Neural progenitor cell (in vitro differentiated cells): Measurements from ENCODE around the gene SMAP1. TPM values are rescaled to one million over a fixed set of nuclear protein-coding genes. Genes with fewer than 3 reads are reported as not detected.

Source experiments
- DNase-seq: peaks from one replicate; pipeline ENCODE4 v3.0.0-alpha.2; 2016; ENCODE audit warnings: low spot score
- H2AFZ ChIP-seq: fragments of 200-600 bp; sonication (generic); replicated peaks from 2 replicates; pipeline ENCODE4 v1.6.1; 2016; ENCODE audit warnings: antibody characterized with exemption
- H3F3A ChIP-seq: fragments of 200-600 bp; sonication (generic); 2 replicates; pipeline ENCODE4 v1.6.1; 2016; ENCODE audit warnings: antibody characterized with exemption, low read depth
- H3K27ac ChIP-seq: fragments of 200-600 bp; sonication (generic); 2 replicates; pipeline ENCODE4 v1.5.1; 2016; ENCODE audit warnings: mild to moderate bottlenecking
- H3K27me3 ChIP-seq: fragments of 200-600 bp; sonication (generic); 2 replicates; pipeline ENCODE4 v1.6.1; 2016; ENCODE audit warnings: mild to moderate bottlenecking, moderate library complexity
- H3K36me3 ChIP-seq: fragments of 200-600 bp; sonication (generic); 2 replicates; pipeline ENCODE4 v1.5.1; 2016
- H3K4me1 ChIP-seq: fragments of 200-600 bp; sonication (generic); 2 replicates; pipeline ENCODE4 v1.6.1; 2016; ENCODE audit warnings: mixed run types
- H3K4me2 ChIP-seq: fragments of 200-600 bp; sonication (generic); 2 replicates; pipeline ENCODE4 v1.6.1; 2016
- H3K4me3 ChIP-seq: fragments of 200-600 bp; sonication (generic); 2 replicates; pipeline ENCODE4 v1.5.1; 2016
- H3K79me2 ChIP-seq: fragments of 200-600 bp; sonication (generic); 2 replicates; pipeline ENCODE4 v1.6.1; 2016; ENCODE audit warnings: low read depth
- H3K9ac ChIP-seq: fragments of 200-600 bp; sonication (generic); 2 replicates; pipeline ENCODE4 v1.6.1; 2016
- H3K9me3 ChIP-seq: fragments of 200-600 bp; sonication (generic); 2 replicates; pipeline ENCODE4 v1.5.1; 2016; ENCODE audit warnings: low read depth
- H4K20me1 ChIP-seq: fragments of 200-600 bp; sonication (generic); 2 replicates; pipeline ENCODE4 v1.6.1; 2016; ENCODE audit warnings: low read depth
- H3K27ac Mint-ChIP-seq: 3 replicates; pipeline ENCODE4 v1.8.0; 2021; ENCODE audit warnings: mixed read lengths
- H3K27me3 Mint-ChIP-seq: 2 replicates; pipeline ENCODE4 v1.8.0; 2022; ENCODE audit warnings: low read depth, mild to moderate bottlenecking, inconsistent platforms, moderate library complexity, mixed read lengths; ENCODE audit not compliant: insufficient read depth
- H3K36me3 Mint-ChIP-seq: 3 replicates; pipeline ENCODE4 v1.8.0; 2021; ENCODE audit warnings: mixed read lengths
- H3K4me1 Mint-ChIP-seq: 3 replicates; pipeline ENCODE4 v1.8.0; 2021; ENCODE audit warnings: mixed read lengths
- H3K4me3 Mint-ChIP-seq: 3 replicates; pipeline ENCODE4 v1.8.0; 2021; ENCODE audit warnings: mild to moderate bottlenecking, moderate library complexity, mixed read lengths
- H3K9me3 Mint-ChIP-seq: 3 replicates; pipeline ENCODE4 v1.8.0; 2020; ENCODE audit warnings: mixed read lengths
- CTCF ChIP-seq: fragments of 200-600 bp; sonication (generic); IDR thresholded peaks from 2 replicates; pipeline ENCODE4 v1.5.1; 2017; ENCODE audit warnings: antibody characterized with exemption, mild to moderate bottlenecking
- EZH2 ChIP-seq: fragments of 200-600 bp; sonication (generic); IDR thresholded peaks from 2 replicates; pipeline ENCODE4 v1.6.1; 2017; ENCODE audit warnings: antibody characterized with exemption, mild to moderate bottlenecking, moderate library complexity
- EZH2phosphoT487 ChIP-seq: fragments of 200-600 bp; sonication (generic); IDR thresholded peaks from 2 replicates; pipeline ENCODE4 v1.6.1; 2017; ENCODE audit warnings: antibody characterized with exemption
- total RNA-seq: library from RNA; depleted of rRNA; stranded (reverse); fragments of >200 nt; gene quantifications from 2 replicates; pipeline ENCODE4 v1.2.3, GENCODE V29; 2015; ENCODE audit warnings: low replicate concordance

SMAP1 gene
- total RNA-seq, 1 donor from 2014 or later: 36.5 TPM

GRCh38 chr6:70668499-70668812, 773 bp downstream of the SMAP1 start:
- TF ChIP-seq CTCF (no peak), EZH2 (no peak), EZH2phosphoT487 (no peak)
- H3K36me3 Mint-ChIP-seq: no peaks in the 10 kb centered on the region
- Histone ChIP-seq H4K20me1 (peaks cover 11% of the 10 kb centered on the region), H3K27me3 (no peaks in the 10 kb centered on the region), H2AFZ (peak overlapping the region; percentile 85), H3K9ac (no peak overlapping the region), H3K79me2 (peaks cover 49% of the 10 kb centered on the region), H3K9me3 (no peaks in the 10 kb centered on the region), H3F3A (peaks cover 17% of the 10 kb centered on the region), H3K4me2 (peak overlapping the region; percentile 88), H3K36me3 (no peaks in the 10 kb centered on the region), H3K4me3 (peak overlapping the region; percentile 84), H3K27ac (peak overlapping the region; percentile 90), H3K4me1 (peaks cover 12% of the 10 kb centered on the region)
- peaks cover 33% of the 10 kb centered on the region for H3K4me1 Mint-ChIP-seq
- peaks cover 6% of the 10 kb centered on the region for H3K27me3 Mint-ChIP-seq
- H3K27ac Mint-ChIP-seq: peak overlapping the region; percentile 34
- no peak for DNase-seq
- H3K9me3 Mint-ChIP-seq: no peaks in the 10 kb centered on the region
- peak overlapping the region; percentile 90 for H3K4me3 Mint-ChIP-seq

DNA sequence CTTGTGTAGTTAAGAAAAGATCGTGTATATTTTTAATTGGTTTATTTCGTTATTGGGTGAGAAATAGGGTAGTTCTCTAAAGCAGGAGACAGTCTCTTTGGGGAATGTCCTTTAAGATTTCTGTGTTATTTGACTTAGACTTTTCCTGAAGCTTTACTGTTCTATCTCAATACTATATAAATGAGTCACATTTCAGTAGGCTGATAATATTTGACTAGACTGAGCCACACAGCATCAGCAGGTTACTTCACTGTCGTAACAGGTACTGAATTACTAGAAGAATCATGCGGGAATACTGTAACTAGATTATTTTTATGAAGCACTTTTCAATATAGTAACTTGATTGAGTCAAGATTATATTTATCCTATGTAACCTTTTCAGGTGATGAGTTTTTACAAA, 1.4 kb downstream of the SMAP1 start:
- H2AFZ ChIP-seq: no peak overlapping the region
- no peak for TF ChIP-seq EZH2phosphoT487
- TF ChIP-seq CTCF: no peak
- no peak for TF ChIP-seq EZH2
- no peak overlapping the region for H3K27ac ChIP-seq
- no peak overlapping the region for H3K9ac ChIP-seq
- H3K4me3 ChIP-seq: peak overlapping the region; percentile 84
- H3K36me3 ChIP-seq: no peaks in the 10 kb centered on the region
- H3K9me3 ChIP-seq: no peaks in the 10 kb centered on the region
- peaks cover 6% of the 10 kb centered on the region for H3K27me3 Mint-ChIP-seq
- no peaks in the 10 kb centered on the region for H3K36me3 Mint-ChIP-seq
- peak overlapping the region; percentile 88 for H3K4me2 ChIP-seq
- H3K79me2 ChIP-seq: peaks cover 54% of the 10 kb centered on the region
- peaks cover 17% of the 10 kb centered on the region for H3K4me1 ChIP-seq
- no peak for DNase-seq
- no peaks in the 10 kb centered on the region for H3K27me3 ChIP-seq
- peaks cover 33% of the 10 kb centered on the region for H3K4me1 Mint-ChIP-seq
- H3K4me3 Mint-ChIP-seq: peak overlapping the region; percentile 90
- no peaks in the 10 kb centered on the region for H3K9me3 Mint-ChIP-seq
- H3K27ac Mint-ChIP-seq: no peak overlapping the region
- peaks cover 17% of the 10 kb centered on the region for H3F3A ChIP-seq
- H4K20me1 ChIP-seq: peaks cover 11% of the 10 kb centered on the region

GRCh38 chr6:70672549-70672948, 4.9 kb downstream of the SMAP1 start:
- peaks cover 4% of the 10 kb centered on the region for H3K9me3 Mint-ChIP-seq
- Histone ChIP-seq H3K27ac (no peak overlapping the region), H3K27me3 (no peaks in the 10 kb centered on the region), H3K36me3 (no peaks in the 10 kb centered on the region), H3F3A (peaks cover 17% of the 10 kb centered on the region), H2AFZ (no peak overlapping the region), H3K4me1 (peaks cover 17% of the 10 kb centered on the region), H3K79me2 (peaks cover 75% of the 10 kb centered on the region), H3K4me3 (no peak overlapping the region), H3K4me2 (no peak overlapping the region), H3K9me3 (no peaks in the 10 kb centered on the region), H4K20me1 (peaks cover 11% of the 10 kb centered on the region), H3K9ac (no peak overlapping the region)
- no peaks in the 10 kb centered on the region for H3K36me3 Mint-ChIP-seq
- H3K4me1 Mint-ChIP-seq: peaks cover 25% of the 10 kb centered on the region
- no peak overlapping the region for H3K4me3 Mint-ChIP-seq
- DNase-seq: no peak
- TF ChIP-seq EZH2phosphoT487: no peak
- no peak for TF ChIP-seq EZH2
- no peak for TF ChIP-seq CTCF
- H3K27me3 Mint-ChIP-seq: peaks cover 6% of the 10 kb centered on the region
- no peak overlapping the region for H3K27ac Mint-ChIP-seq

- DNase-seq: no peak
- no peaks in the 10 kb centered on the region for H3K36me3 ChIP-seq
- no peaks in the 10 kb centered on the region for H3K36me3 Mint-ChIP-seq
Measured at GRCh38 chr6:70673054-70673453, 5.4 kb downstream of the SMAP1 start.

More at GRCh38 chr6:70673054-70673453, 5.4 kb downstream of the SMAP1 start:
- Histone ChIP-seq H3K9me3 (no peaks in the 10 kb centered on the region), H3F3A (peaks cover 14% of the 10 kb centered on the region), H4K20me1 (peaks cover 11% of the 10 kb centered on the region), H3K9ac (no peak overlapping the region), H3K4me1 (peaks cover 17% of the 10 kb centered on the region), H3K79me2 (peaks cover 80% of the 10 kb centered on the region), H2AFZ (no peak overlapping the region), H3K27me3 (no peaks in the 10 kb centered on the region), H3K4me2 (no peak overlapping the region), H3K27ac (no peak overlapping the region), H3K4me3 (no peak overlapping the region)
- no peak overlapping the region for H3K4me3 Mint-ChIP-seq
- peaks cover 6% of the 10 kb centered on the region for H3K27me3 Mint-ChIP-seq
- H3K9me3 Mint-ChIP-seq: peaks cover 4% of the 10 kb centered on the region
- TF ChIP-seq EZH2 (no peak), CTCF (no peak), EZH2phosphoT487 (no peak)
- H3K4me1 Mint-ChIP-seq: peaks cover 25% of the 10 kb centered on the region
- H3K27ac Mint-ChIP-seq: no peak overlapping the region
